CD4-positive, alpha-beta T cell treated with Interleukin-10 for 1 hour (primary cell): Measurements from ENCODE around the gene P2RX7.
"Not testable (repeated sequence)": the region's sequence is repeated elsewhere in the genome, so short reads cannot be mapped to it uniquely, and the experiment has no call there.

Source experiments
- DNase-seq: peaks from one replicate; pipeline ENCODE4 v3.0.0-alpha.2; 2020

The P2RX7 gene

GRCh38 chr12:121212875-121213274 is 80.2 kb downstream of the P2RX7 start:
- DNase-seq, result no peak

- DNase-seq, result peak; percentile 30
These were observed 81.6 kb downstream of the P2RX7 start for GRCh38 chr12:121214166-121214777.

- DNase-seq, result peak; percentile 30
These were observed 82.4 kb downstream of the P2RX7 start for GRCh38 chr12:121214855-121215745.

GRCh38 chr12:121216102-121216501 is 83.4 kb downstream of the P2RX7 start:
- no peak for DNase-seq

- DNase-seq, result no peak
These were observed 84.4 kb downstream of the P2RX7 start for GRCh38 chr12:121217063-121217462.

- no peak for DNase-seq
These were observed 85.1 kb downstream of the P2RX7 start for GRCh38 chr12:121217761-121218160.

GRCh38 chr12:121218588-121219352 is 86.1 kb downstream of the P2RX7 start:
- no peak for DNase-seq

- no peak for DNase-seq
These were observed 86.8 kb downstream of the P2RX7 start for GRCh38 chr12:121219353-121219986.

GRCh38 chr12:121222847-121223246 is 90.2 kb downstream of the P2RX7 start:
- DNase-seq, result no peak

- peak; percentile 46 for DNase-seq
These were observed 90.9 kb downstream of the P2RX7 start for GRCh38 chr12:121223292-121224285.

- DNase-seq, result peak; percentile 55
These were observed 91.9 kb downstream of the P2RX7 start for GRCh38 chr12:121224591-121224990.

- DNase-seq, result no peak
These were observed 93.7 kb downstream of the P2RX7 start for GRCh38 chr12:121226399-121226798.

GRCh38 chr12:121226871-121227270 is 94.2 kb downstream of the P2RX7 start:
- DNase-seq, result not testable (repeated sequence)

- no peak for DNase-seq
These were observed 94.6 kb downstream of the P2RX7 start for GRCh38 chr12:121227294-121227693.

GRCh38 chr12:121228919-121229665 is 96.4 kb downstream of the P2RX7 start:
- DNase-seq, result no peak

GRCh38 chr12:121229826-121230537 is 97.3 kb downstream of the P2RX7 start:
- DNase-seq, result peak; percentile 64

GRCh38 chr12:121230538-121230907 is 97.8 kb downstream of the P2RX7 start:
- no peak for DNase-seq

GRCh38 chr12:121232163-121232562 is 99.5 kb downstream of the P2RX7 start:
- DNase-seq, result no peak

- DNase-seq, result no peak
These were observed 100.4 kb downstream of the P2RX7 start for GRCh38 chr12:121232977-121233627.

- no peak for DNase-seq
These were observed 100.9 kb downstream of the P2RX7 start for GRCh38 chr12:121233628-121234020.
